Measurements from ENCODE around the gene CST1. TPM values are rescaled to one million over a fixed set of nuclear protein-coding genes. Genes with fewer than 3 reads are reported as not detected.

The CST1 gene
- total RNA-seq, 2 experiments from 2014 or later, result not detected

- no peak for TF ChIP-seq CTCF (conservative IDR thresholded peaks at IDR 0.05; ENCODE audit: low read length)
- Histone ChIP-seq H2AFZ (ENCODE audit: low read length) (no peak overlapping the region), H3K4me1 (ENCODE audit: insufficient read depth, low read length, poor library complexity, severe bottlenecking) (no peaks in the 10 kb centered on the region), H3K79me2 (ENCODE audit: insufficient read depth, low read depth, low read length) (no peaks in the 10 kb centered on the region), H3K4me2 (ENCODE audit: low read length) (no peak overlapping the region), H3K36me3 (ENCODE audit: insufficient read depth, low read length) (no peaks in the 10 kb centered on the region), H3K4me3 (ENCODE audit: low read depth, low read length, poor library complexity, severe bottlenecking) (no peak overlapping the region), H3K9me2 (ENCODE audit: insufficient read depth, low read length) (no peaks in the 10 kb centered on the region), H4K20me1 (ENCODE audit: insufficient read depth, low read length) (no peaks in the 10 kb centered on the region), H3K27ac (ENCODE audit: low read depth, low read length, poor library complexity, severe bottlenecking) (no peak overlapping the region), H3K9me3 (ENCODE audit: low read length) (no peaks in the 10 kb centered on the region)
- intact Hi-C loops (cut with micrococcal nuclease; ENCODE audit: unreplicated experiment), result no loop called here
- no TSS peak for BruUV-seq (replicated peaks)
- DNase-seq (ENCODE audit: low spot score), result no peak
- POLR2A ChIA-PET, result no interaction called here
- CTCF ChIA-PET (ENCODE audit: unreplicated experiment), result no interaction called here
These were observed 25.5 kb upstream of the CST1 start for GRCh38 chr20:23776067-23776771.

- H2AFZ ChIP-seq (ENCODE audit: low read length), result no peak overlapping the region
- no peak overlapping the region for H3K4me3 ChIP-seq (ENCODE audit: low read depth, low read length, poor library complexity, severe bottlenecking)
- H3K4me2 ChIP-seq (ENCODE audit: low read length), result no peak overlapping the region
- ChIA-PET CTCF (ENCODE audit: unreplicated experiment) (no interaction called here), POLR2A (no interaction called here)
- no peaks in the 10 kb centered on the region for H3K36me3 ChIP-seq (ENCODE audit: insufficient read depth, low read length)
- no peak for TF ChIP-seq EZH2phosphoT487 (IDR thresholded peaks at IDR 0.05; ENCODE audit: borderline replicate concordance, low read depth, low read length)
- no peaks in the 10 kb centered on the region for H3K9me2 ChIP-seq (ENCODE audit: insufficient read depth, low read length)
- H3K79me2 ChIP-seq (ENCODE audit: insufficient read depth, low read depth, low read length), result no peaks in the 10 kb centered on the region
- H3K4me1 ChIP-seq (ENCODE audit: insufficient read depth, low read length, poor library complexity, severe bottlenecking), result no peaks in the 10 kb centered on the region
- DNase-seq (ENCODE audit: low spot score), result no peak
- no peaks in the 10 kb centered on the region for H4K20me1 ChIP-seq (ENCODE audit: insufficient read depth, low read length)
- intact Hi-C loops (cut with micrococcal nuclease; ENCODE audit: unreplicated experiment), result no loop called here
- no peaks in the 10 kb centered on the region for H3K9me3 ChIP-seq (ENCODE audit: low read length)
- H3K27ac ChIP-seq (ENCODE audit: low read depth, low read length, poor library complexity, severe bottlenecking), result no peak overlapping the region
- BruUV-seq (replicated peaks), result no TSS peak
These were observed 23.3 kb upstream of the CST1 start for GRCh38 chr20:23774081-23774480.

GRCh38 chr20:23773579-23773978 lies 22.8 kb upstream of the CST1 start:
- intact Hi-C loops (cut with micrococcal nuclease; ENCODE audit: unreplicated experiment), result no loop called here
- Histone ChIP-seq H3K79me2 (ENCODE audit: insufficient read depth, low read depth, low read length) (no peaks in the 10 kb centered on the region), H3K36me3 (ENCODE audit: insufficient read depth, low read length) (no peaks in the 10 kb centered on the region), H3K27ac (ENCODE audit: low read depth, low read length, poor library complexity, severe bottlenecking) (no peak overlapping the region), H4K20me1 (ENCODE audit: insufficient read depth, low read length) (no peaks in the 10 kb centered on the region), H3K4me1 (ENCODE audit: insufficient read depth, low read length, poor library complexity, severe bottlenecking) (no peaks in the 10 kb centered on the region), H2AFZ (ENCODE audit: low read length) (no peak overlapping the region), H3K4me2 (ENCODE audit: low read length) (no peak overlapping the region), H3K9me2 (ENCODE audit: insufficient read depth, low read length) (no peaks in the 10 kb centered on the region), H3K4me3 (ENCODE audit: low read depth, low read length, poor library complexity, severe bottlenecking) (no peak overlapping the region), H3K9me3 (ENCODE audit: low read length) (no peaks in the 10 kb centered on the region)
- TF ChIP-seq EZH2phosphoT487 (IDR thresholded peaks at IDR 0.05; ENCODE audit: borderline replicate concordance, low read depth, low read length) (no peak), CTCF (conservative IDR thresholded peaks at IDR 0.05; ENCODE audit: low read length) (no peak)
- no peak for DNase-seq (ENCODE audit: low spot score)
- BruUV-seq (replicated peaks), result no TSS peak
- ChIA-PET CTCF (ENCODE audit: unreplicated experiment) (no interaction called here), POLR2A (no interaction called here)
